Measurements from ENCODE around the gene LRIT3.
"Not testable (repeated sequence)": the region's sequence is repeated elsewhere in the genome, so short reads cannot be mapped to it uniquely, and the experiment has no call there.

Gene LRIT3

GRCh38 chr4:109873791-109874514 is 26.0 kb downstream of the LRIT3 start:
- TF ChIP-seq CTCF (IDR thresholded peaks at IDR 0.05; ENCODE audit: low read depth, low read length), result no peak
- Histone ChIP-seq H3K9me3 (no peaks in the 10 kb centered on the region), H3K36me3 (no peaks in the 10 kb centered on the region), H3K4me3 (ENCODE audit: low read depth, low read length) (no peak overlapping the region), H3K4me1 (no peaks in the 10 kb centered on the region), H3K27me3 (no peaks in the 10 kb centered on the region)
- no peak for DNase-seq

GRCh38 chr4:109875106-109875505 is 27.2 kb downstream of the LRIT3 start:
- no peaks in the 10 kb centered on the region for H3K9me3 ChIP-seq
- no peak overlapping the region for H3K4me3 ChIP-seq (ENCODE audit: low read depth, low read length)
- no peaks in the 10 kb centered on the region for H3K4me1 ChIP-seq
- no peak for DNase-seq
- no peak for TF ChIP-seq CTCF (IDR thresholded peaks at IDR 0.05; ENCODE audit: low read depth, low read length)
- H3K27me3 ChIP-seq, result no peaks in the 10 kb centered on the region
- H3K36me3 ChIP-seq, result no peaks in the 10 kb centered on the region

GRCh38 chr4:109875553-109875952 is 27.6 kb downstream of the LRIT3 start:
- not testable (repeated sequence) for H3K4me1 ChIP-seq; H3K9me3 ChIP-seq; H3K4me3 ChIP-seq (ENCODE audit: low read depth, low read length); H3K27me3 ChIP-seq; H3K36me3 ChIP-seq; DNase-seq

- Histone ChIP-seq H3K36me3 (no peaks in the 10 kb centered on the region), H3K9me3 (no peaks in the 10 kb centered on the region), H3K27me3 (no peaks in the 10 kb centered on the region), H3K4me3 (ENCODE audit: low read depth, low read length) (no peak overlapping the region), H3K4me1 (no peaks in the 10 kb centered on the region)
- TF ChIP-seq CTCF (IDR thresholded peaks at IDR 0.05; ENCODE audit: low read depth, low read length), result no peak
- DNase-seq, result no peak
Observed at GRCh38 chr4:109876634-109877265, 28.8 kb downstream of the LRIT3 start.

GRCh38 chr4:109877400-109877799 is 29.5 kb downstream of the LRIT3 start:
- Histone ChIP-seq H3K27me3 (no peaks in the 10 kb centered on the region), H3K4me1 (no peaks in the 10 kb centered on the region), H3K9me3 (no peaks in the 10 kb centered on the region), H3K4me3 (ENCODE audit: low read depth, low read length) (no peak overlapping the region), H3K36me3 (no peaks in the 10 kb centered on the region)
- TF ChIP-seq CTCF (IDR thresholded peaks at IDR 0.05; ENCODE audit: low read depth, low read length), result no peak
- no peak for DNase-seq

- Histone ChIP-seq H3K36me3 (no peaks in the 10 kb centered on the region), H3K4me3 (ENCODE audit: low read depth, low read length) (no peak overlapping the region), H3K9me3 (no peaks in the 10 kb centered on the region), H3K4me1 (no peaks in the 10 kb centered on the region), H3K27me3 (no peaks in the 10 kb centered on the region)
- DNase-seq, result no peak
- TF ChIP-seq CTCF (IDR thresholded peaks at IDR 0.05; ENCODE audit: low read depth, low read length), result no peak
Observed at GRCh38 chr4:109878355-109878754, 30.4 kb downstream of the LRIT3 start.

Measured in BE2C (cell line).